H1 (cell line): Measurements from ENCODE around the gene TRIM44. TPM values are rescaled to one million over a fixed set of nuclear protein-coding genes. Genes with fewer than 3 reads are reported as not detected.

Experiments used
- ATF3 ChIP-seq: IDR thresholded peaks from 2 replicates; pipeline ENCODE4 v1.6.1; 2011; ENCODE audit warnings: low read depth, mild to moderate bottlenecking, low read length; ENCODE audit not compliant: insufficient read depth
- CHD2 ChIP-seq: IDR thresholded peaks from 2 replicates; pipeline ENCODE4 v1.6.1; 2012; ENCODE audit warnings: low read length, improper control_type of control experiment
- CHD7 ChIP-seq: fragments of 300-600 bp; sonication (generic); IDR thresholded peaks from 2 replicates; pipeline ENCODE4 v1.7.1; 2012; ENCODE audit warnings: low read length, moderate library complexity, mild to moderate bottlenecking, inconsistent platforms; ENCODE audit not compliant: insufficient replicate concordance
- CTCF ChIP-seq, 3 experiments: IDR thresholded peaks; 1 replicate in 2 of 3; 2 replicates in 1 of 3; pipeline versions ENCODE4 v1.5.1 to v1.6.1; 2011; ENCODE audit warnings: low read length in 3 of 3, mild to moderate bottlenecking in 3 of 3, inconsistent platforms in 2 of 3, low read depth in 1 of 3, moderate library complexity in 1 of 3; ENCODE audit not compliant: insufficient read depth in 1 of 3; ENCODE audit errors: control extremely low read depth in 1 of 3
- EZH2 ChIP-seq: fragments of 200-600 bp; sonication (generic); IDR thresholded peaks from 2 replicates; pipeline ENCODE4 v1.7.1; 2012; ENCODE audit warnings: low read depth, mild to moderate bottlenecking, moderate library complexity, low read length, inconsistent platforms; ENCODE audit not compliant: severe bottlenecking
- SUZ12 ChIP-seq: fragments of 200-600 bp; sonication (generic); IDR thresholded peaks from 2 replicates; pipeline ENCODE4 v1.6.1; 2012; ENCODE audit warnings: mild to moderate bottlenecking, inconsistent platforms, low read length, moderate library complexity, mixed read lengths
- YY1 ChIP-seq: IDR thresholded peaks from 2 replicates; pipeline ENCODE4 v1.6.1; 2011; ENCODE audit warnings: low read depth, mild to moderate bottlenecking, low read length
- polyA plus RNA-seq, 7 experiments: library from polyadenylated mRNA; depleted of rRNA in 3 of 7; stranded (reverse) in 5 of 7; unstranded in 2 of 7; fragments of >200 nt in 5 of 7; fragments of 200-250 nt in 2 of 7; gene quantifications; 1 replicate in 5 of 7; 2 replicates in 1 of 7; 4 replicates in 1 of 7; pipeline versions ENCODE4 v1.2.1 to v1.2.3, GENCODE V29; 2011 to 2013; ENCODE audit warnings: missing spikeins in 2 of 7, mixed read lengths in 2 of 7
- total RNA-seq: library from RNA; stranded (reverse); fragmentation: NEBNext Ultra II Directional; extraction: Animal tissue kit (Norgen Biotek cat#: 25700); gene quantifications from 2 replicates; pipeline ENCODE4 v1.2.1, GENCODE V29; 2021

TRIM44 gene
- total and polyA plus RNA-seq, 2 of the 8 experiments (the other 6 are each of a cell fraction or from before 2014, with no cell fraction given), result 13.9 to 34.4 TPM

- TF ChIP-seq CHD7 (no peak), EZH2 (no peak), SUZ12 (no peak), CTCF (IDR thresholded peaks at IDR 0.05; ENCODE audit: control extremely low read depth in 1 of 3, insufficient read depth in 1 of 3, low read depth in 1 of 3, low read length in 3 of 3) (no peak), ATF3 (no peak), CHD2 (no peak), YY1 (no peak)
These were observed 136.4 kb downstream of the TRIM44 start (continued) for GRCh38 chr11:35798983-35799382.
